PC-3 (cell line): ENCODE results near the gene CGNL1.

ENCODE experiments used
- CTCF ChIP-seq: fragments of 300-600 bp; sonication (generic); conservative IDR thresholded peaks from 2 replicates; pipeline ENCODE4 v1.5.1; 2017; ENCODE audit warnings: antibody characterized with exemption, low read depth, mild to moderate bottlenecking, low read length
- EZH2 ChIP-seq: fragments of 300-600 bp; sonication (generic); IDR thresholded peaks from one replicate; pipeline ENCODE4 v1.6.1; 2017; ENCODE audit warnings: antibody characterized with exemption, mild to moderate bottlenecking, low read length; ENCODE audit not compliant: unreplicated experiment

- no peak for TF ChIP-seq CTCF
- TF ChIP-seq EZH2, result no peak
These were observed 157.1 kb downstream of the CGNL1 start for GRCh38 chr15:57533448-57533799.
